Fibroblast of the conjunctiva (primary cell): ENCODE measurements around the gene ARL14EPL.
A peak's percentile ranks its signal among the peaks of the same experiment; 100 is the strongest.

ENCODE experiments used
- DNase-seq: peaks from one replicate; pipeline ENCODE4 v3.0.0-alpha.2; 2010; ENCODE audit warnings: low read depth

Gene ARL14EPL

DNA sequence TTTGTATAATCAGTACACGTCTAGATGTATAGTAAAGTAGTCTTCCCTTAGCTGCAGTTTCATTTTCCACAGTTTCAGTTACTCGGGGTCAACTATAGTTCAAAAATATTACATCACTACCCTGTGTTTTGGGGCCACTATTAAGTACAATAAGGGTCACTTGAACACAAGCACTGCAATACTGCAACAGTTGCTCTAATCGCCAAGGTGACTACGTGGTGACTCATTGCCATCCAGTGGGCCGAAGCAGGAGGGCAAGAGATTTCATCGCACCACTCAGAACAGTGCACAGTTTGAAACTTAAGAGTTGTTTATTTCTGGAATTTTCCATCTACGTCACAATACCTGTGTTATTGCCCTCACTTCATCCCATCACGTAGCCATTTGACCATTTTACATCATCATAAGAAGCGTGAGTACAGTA, at the start of gene ARL14EPL:
ARL14EPL (plus strand) TSS at position 379 of the 424 bp plus-strand sequence. CDS start 18,994 bp downstream, outside the sequence.
- DNase-seq: peak; percentile 80

DNA sequence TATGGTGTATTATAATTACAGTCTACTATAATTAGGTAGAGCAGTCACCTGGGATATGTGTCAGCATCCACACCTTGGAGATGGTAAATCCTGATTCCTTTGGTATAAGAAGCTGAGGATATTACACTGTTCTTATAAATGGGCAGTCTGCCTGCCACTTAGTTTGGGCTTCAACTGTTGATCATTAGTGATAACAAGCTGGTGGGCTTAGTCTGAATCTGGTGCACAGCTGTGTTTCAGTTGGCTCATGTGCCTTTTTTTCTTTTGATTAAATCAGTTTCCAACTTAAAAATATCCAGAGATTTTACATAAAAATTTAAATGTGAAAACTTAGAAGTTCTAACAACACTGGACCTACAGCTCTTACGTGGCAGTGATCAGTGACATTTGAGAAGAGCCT, 48.8 kb upstream of the ARL14EPL start:
- no peak for DNase-seq

DNA sequence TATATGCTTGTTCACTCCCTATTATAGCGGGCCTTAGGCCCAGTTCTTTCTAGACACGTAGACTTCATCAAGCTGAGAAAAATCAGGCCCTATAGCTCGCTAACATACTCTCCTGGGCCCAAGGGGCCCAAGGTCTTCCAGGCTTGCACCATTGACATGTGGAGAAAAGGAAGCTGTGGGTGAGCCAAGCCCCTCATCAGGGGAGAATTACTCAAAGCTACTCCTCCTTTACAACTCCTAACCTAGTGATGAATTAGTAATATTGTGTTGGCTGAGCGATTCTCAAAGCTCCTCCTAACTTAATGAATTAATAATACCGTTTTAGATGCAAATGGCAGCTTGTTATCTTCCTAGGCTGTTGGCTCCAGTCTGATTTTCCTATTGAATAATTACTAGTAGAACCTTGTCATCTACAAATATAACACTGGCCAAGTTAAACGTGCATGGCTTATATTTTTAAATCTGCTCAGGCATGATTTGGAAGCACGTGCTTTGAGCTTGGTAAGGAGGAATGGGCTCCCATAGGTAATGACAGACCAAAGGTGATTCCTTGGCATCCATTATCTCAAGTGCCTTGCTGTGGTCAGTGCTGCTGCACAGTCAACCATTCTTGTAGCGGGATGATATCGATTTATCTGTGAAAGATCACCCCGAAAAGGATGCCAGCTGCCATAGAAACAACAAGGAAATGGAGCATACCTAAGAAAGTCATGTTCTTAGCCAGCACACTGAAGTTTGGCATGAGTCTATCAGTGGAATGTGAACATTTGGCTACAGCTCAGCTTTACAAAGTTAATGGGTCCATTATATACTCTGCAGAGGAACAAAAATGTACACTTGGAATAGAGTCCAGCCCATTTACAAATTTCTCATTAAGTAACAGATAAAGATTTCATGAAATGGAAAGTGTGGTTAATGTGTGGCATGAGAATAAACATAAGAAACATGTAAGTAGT, 46.2 kb upstream of the ARL14EPL start:
- DNase-seq: no peak

DNA sequence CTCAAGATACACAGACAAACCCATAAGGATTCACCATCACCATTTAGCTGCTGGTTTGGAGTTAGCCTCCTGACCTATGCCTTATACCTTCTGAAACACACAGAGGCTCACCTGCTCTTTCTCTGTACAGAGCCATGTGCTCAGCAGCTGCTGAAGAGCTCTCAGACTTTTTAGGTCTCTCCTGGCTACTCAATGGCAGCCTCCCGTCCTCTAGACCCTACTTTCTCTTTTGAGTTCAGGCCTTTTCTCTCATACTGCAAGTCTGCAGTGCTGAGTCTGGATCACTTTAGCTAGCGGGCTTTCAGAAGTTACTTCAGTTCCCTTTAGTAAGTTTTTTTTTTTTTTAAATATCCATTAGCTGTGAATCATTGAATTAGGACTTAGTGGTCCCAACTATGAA, 44.3 kb upstream of the ARL14EPL start:
- DNase-seq: no peak

DNA sequence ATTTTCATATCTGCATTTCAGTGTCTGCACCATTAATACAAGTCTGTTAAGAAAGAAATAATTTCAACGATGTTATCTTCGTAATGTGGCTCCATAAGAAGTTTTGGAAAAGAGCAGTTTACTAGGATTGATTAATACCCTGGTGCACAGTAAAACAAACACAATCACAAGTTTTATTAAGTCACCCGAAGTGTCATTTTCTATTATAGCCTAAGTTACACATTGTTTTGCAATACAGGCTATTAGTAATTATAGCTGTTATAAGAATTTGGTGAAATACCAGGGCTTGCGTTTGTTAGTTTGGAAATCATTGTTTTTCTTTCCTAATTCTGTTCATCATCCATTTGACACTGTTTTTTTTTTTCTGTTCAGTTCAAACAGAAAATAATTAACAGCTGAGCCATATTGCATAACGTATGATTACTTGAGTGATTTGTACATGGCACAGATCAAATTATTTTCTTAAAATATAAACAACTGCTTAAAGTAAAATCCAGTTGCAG, 39.4 kb upstream of the ARL14EPL start:
- DNase-seq: no peak

DNA sequence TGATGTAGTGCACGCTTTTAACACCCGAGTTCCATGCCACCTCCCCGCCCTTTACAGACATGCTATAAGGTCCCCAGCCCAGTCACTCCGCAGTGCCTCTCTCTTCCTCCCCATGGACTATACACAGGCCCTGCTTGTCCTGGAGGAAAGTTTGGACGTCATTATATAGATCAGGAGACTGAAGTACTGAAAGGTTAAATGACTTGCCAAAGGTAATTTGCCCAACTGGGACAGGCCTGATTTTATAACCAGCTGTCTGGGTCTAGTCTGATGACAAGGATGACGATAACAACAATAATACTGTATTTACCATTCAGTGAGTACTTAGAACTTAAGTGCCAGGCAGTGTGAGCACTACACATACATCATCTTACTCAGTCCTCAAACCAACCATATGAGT, 36.9 kb upstream of the ARL14EPL start:
- DNase-seq: no peak

DNA sequence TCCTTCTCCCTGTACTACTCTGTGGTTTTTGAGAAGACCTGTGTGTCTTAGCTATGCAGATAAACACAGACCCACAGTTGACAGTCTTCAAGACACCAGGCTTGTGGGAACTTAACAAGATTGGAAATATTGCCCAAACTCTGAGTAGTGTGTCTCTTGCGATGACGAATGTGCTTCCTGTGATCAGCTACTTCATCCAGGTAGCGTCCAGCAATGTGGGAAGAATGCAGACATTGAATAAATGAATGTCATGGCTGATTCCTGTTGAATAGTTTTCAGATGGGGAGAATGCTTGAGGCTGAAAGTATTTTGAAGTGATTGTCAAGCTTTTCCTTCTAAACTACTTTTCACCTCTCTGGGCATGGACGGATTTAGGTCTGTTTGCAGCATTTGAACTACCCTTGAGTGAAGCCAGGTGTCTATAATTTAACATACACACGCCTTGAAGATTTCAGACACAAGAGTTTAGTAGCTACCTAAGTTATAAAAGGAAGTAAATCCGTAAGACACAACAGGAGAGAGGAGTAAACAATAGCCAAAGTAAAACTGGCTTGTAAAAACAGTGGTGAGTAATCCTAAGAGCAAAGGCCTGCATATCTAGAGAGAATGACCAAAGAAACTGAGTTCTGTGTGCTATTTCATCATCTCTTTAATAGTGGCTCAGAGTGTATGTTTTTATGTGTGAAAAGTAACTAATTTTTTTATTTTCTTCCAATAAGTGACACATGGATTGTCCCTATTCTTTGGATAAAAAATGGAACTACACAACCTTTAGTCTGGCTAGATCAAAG, 30.0 kb upstream of the ARL14EPL start:
- no peak for DNase-seq

DNA sequence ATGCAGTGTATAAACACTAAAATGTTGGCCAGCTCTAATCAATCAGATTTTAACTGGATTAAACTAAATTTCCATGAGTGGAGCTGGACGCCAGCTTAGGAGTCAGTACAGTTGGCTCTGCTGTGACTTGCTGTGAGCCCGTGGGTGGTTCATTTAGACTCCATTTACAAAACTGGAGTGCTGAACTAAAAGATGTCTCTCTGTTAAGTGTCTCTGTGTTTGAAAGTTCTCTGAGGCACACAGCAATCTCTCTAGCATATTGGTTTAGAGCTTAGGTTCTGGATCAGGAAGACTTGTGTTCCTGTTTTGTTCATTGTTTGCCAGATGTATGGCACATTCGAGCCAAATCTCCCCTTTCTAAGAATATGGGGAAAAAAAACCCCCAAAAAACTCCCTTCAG, 28.0 kb upstream of the ARL14EPL start:
- no peak for DNase-seq

DNA sequence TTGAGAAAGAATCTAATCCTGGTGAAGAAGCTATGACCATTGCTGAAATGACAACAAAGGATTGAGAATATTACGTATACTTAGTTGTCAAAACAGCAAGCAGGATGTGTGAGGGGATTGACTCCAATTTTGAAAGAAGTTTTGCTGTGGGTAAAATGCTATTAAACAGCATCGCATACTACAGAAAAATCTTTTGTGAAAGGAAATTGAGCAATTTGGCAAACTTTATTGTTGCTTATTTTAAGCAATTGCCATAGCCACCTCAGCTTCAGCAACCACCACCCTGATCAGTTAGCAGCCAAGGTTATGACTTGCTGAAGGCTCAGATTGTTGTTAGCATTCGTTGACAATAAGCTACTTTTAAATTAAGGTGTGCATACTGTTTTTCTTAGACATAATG, 22.5 kb upstream of the ARL14EPL start:
- peak; percentile 0 for DNase-seq

DNA sequence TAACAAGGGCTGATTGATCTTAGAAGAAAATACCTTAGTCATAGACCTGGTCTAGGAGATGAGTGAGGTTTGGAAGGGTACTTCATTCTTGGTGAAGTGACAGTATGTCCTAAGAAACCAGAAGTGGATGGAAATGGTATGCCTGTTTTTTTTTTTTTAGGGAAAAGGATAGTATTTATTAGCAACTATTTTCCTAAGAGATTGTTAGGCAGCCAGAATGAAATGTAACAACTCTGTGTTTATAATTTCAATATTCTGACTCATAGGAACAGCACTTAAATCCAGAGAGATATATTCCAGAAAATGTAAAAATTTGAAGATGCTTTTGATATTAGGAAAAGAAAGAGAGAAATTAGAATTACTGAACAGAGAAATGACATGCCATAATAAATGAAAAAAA, 21.2 kb upstream of the ARL14EPL start:
- DNase-seq: peak; percentile 26

DNA sequence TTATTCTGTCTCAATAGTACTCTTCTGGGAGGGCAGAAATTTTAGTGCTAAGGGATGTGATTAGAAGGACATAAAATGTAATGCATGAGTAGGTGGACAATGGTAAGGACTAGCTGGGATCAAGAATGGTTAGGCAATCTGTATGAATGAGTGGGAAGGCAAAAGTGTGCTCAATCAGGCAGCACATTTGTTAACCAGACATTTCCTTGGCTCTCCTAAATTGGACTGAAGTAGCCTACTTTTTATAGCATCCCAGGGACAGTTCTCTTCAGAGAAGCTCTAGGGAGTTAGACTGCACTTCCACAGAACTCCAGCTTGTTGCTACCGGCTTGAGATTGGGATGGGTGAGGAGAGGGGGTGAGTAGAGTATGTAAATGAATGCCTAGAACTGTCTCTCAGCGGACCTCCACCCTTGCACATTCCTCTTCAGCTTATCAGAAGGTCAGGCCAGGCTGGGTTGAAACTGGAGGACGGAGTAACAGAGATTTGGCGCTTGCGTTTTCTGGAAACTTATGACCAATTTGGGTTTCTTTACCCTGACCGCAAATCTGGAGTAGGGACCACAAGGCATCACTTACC, 19.0 kb upstream of the ARL14EPL start:
- DNase-seq: no peak

DNA sequence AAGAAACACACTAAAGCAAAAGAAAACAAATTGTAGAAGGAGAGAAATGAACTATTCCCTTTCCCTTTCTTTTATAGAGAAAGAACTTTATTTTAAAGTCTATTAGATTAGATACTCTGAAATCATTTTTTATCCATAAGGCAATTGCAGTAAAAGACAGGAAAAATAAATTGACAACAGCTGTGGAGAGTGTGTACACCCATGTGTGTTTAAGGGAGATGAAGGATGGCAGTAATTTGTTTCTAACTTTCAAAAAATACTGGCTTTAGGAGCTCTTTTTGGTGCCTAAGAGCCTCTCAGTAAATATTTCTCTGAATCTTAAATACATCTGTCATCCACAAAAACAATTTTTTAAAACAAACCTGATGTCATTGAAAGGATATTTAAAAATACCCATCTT, 18.3 kb upstream of the ARL14EPL start:
- DNase-seq: no peak

GRCh38 chr5:116023619-116024018, 8.7 kb upstream of the ARL14EPL start:
- no peak for DNase-seq

- no peak for DNase-seq
Observed at GRCh38 chr5:116025866-116026265, 6.4 kb upstream of the ARL14EPL start.

DNA sequence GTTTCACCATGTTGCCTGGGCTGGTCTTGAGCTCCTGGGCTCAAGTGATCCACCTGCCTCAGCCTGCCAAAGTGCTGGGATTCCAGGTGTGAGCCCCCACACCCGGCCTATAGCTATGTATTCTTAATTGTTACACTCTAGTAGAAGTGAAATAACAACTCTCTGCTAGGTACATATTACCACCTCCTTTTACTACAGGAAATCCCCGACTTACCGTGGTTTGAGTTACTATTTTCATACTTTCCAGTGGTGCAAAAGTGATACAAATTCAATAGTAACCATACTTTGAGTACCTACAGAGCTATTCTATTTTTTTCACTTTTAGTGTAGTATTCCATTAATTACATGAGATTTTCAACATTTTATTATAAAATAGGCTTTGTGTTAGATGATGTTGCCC, 719 bp downstream of the ARL14EPL start:
- DNase-seq: no peak

DNA sequence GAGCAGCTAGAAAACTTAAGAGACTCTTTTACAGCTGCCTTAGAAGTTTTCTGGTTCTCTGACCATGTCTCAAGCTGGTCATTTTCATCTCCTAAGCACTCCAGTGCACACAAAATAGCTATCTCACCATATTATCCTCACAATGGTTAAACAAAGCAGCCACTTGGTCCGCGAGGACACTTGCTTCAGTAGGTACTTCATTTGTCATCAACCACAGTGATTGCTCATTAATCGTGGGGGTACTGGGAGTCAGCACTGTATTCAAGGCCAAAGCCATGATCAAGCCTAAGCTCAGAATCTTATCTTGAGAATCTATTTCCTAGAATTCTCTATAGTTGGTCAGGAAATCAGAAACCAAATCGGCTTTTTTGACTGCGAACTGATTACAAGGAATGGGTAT, 2.9 kb downstream of the ARL14EPL start:
- no peak for DNase-seq

DNA sequence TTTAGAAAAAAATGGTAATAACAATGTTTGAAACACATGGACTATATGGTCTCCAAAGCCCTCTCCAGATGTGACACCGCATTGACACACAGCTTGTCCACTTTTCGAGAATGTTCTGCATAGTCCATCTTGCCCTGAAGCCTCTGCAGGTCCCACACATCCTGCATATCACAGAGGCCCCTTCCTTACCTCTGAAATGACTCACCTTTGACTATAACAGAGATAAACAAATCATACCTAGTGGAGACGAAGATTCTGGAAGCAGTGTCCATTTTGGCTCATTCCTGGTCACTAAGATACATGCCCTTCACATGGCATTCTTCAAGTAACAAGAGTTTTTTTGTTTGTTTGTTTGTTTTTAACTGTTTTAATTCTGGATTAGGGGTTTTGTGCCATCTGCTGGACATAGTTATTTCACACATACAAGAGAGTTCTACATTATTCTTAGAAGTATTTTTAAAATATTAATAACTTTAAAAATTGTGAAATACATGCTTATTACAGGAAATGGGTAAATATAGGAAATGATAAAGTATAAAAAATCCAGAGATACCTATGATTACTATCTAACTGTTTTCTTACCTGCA, 5.1 kb downstream of the ARL14EPL start:
- DNase-seq: no peak

GRCh38 chr5:116038817-116039216, 6.5 kb downstream of the ARL14EPL start:
- no peak for DNase-seq

- no peak for DNase-seq
Observed at GRCh38 chr5:116042375-116042774, 10.1 kb downstream of the ARL14EPL start.

DNA sequence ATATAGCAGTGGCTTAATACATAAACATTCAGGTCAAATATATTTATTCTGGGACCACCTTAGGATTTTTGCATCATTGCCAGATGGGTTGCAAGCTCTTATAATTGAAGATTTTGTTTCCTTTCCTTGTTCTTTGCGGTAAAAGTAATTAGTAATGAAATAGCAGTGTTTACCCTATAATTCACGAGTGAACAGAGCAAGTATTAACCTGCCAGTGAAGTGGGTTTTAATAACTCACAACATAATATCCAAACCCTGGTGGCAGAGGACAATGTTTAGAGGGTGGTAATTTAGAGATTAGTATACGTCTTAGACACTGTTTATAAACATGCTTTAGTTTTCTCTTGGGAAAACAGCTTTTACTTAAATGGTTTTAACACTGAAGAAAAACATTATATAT, 11.8 kb downstream of the ARL14EPL start:
- no peak for DNase-seq

- no peak for DNase-seq
Observed at GRCh38 chr5:116045821-116046220, 13.5 kb downstream of the ARL14EPL start.

- no peak for DNase-seq
Observed at GRCh38 chr5:116046261-116046660, 14.0 kb downstream of the ARL14EPL start.
